ENCODE measurements around the gene SEMA3B.
"Not testable (repeated sequence)": the region's sequence is repeated elsewhere in the genome, so short reads cannot be mapped to it uniquely, and the experiment has no call there.

Gene SEMA3B

GRCh38 chr3:50270422-50271224 is 1.7 kb downstream of the SEMA3B start:
- H3K27ac ChIP-seq, result no peak overlapping the region

GRCh38 chr3:50271314-50271936 is 2.5 kb downstream of the SEMA3B start:
- no peak for TF ChIP-seq CTCF (conservative IDR thresholded peaks at IDR 0.05)
- no peak overlapping the region for H3K27ac ChIP-seq

More at GRCh38 chr3:50270422-50271224, 1.7 kb downstream of the SEMA3B start:
- no peak for TF ChIP-seq CTCF (conservative IDR thresholded peaks at IDR 0.05)

GRCh38 chr3:50272538-50272910 is 3.6 kb downstream of the SEMA3B start:
- H3K27ac ChIP-seq, result not testable (repeated sequence)

GRCh38 chr3:50272911-50273688 is 4.2 kb downstream of the SEMA3B start:
- TF ChIP-seq CTCF (conservative IDR thresholded peaks at IDR 0.05), result peak; percentile 98
- peak overlapping the region; percentile 13; the same call in 1 of the 2 replicates for H3K27ac ChIP-seq

GRCh38 chr3:50273689-50274065 is 4.7 kb downstream of the SEMA3B start:
- no peak overlapping the region for H3K27ac ChIP-seq
- TF ChIP-seq CTCF (conservative IDR thresholded peaks at IDR 0.05), result no peak

GRCh38 chr3:50274371-50275104 is 5.6 kb downstream of the SEMA3B start:
- no peak overlapping the region for H3K27ac ChIP-seq
- peak; percentile 85 for TF ChIP-seq CTCF (conservative IDR thresholded peaks at IDR 0.05)

- no peak for TF ChIP-seq CTCF (conservative IDR thresholded peaks at IDR 0.05)
- no peak overlapping the region for H3K27ac ChIP-seq
These were observed 6.4 kb downstream of the SEMA3B start for GRCh38 chr3:50275141-50275995.
